GM12878 (cell line): ENCODE data around the gene DPF3. TPM values are rescaled to one million over a fixed set of nuclear protein-coding genes. Genes with fewer than 3 reads are reported as not detected.

Source experiments
- ATAC-seq: fragments of 200-7000 bp; cut with Tn5 transposase; 3 replicates; pipeline ENCODE4 v1.9.1; 2020; ENCODE audit warnings: mild to moderate bottlenecking, moderate library complexity
- BruUV-seq: library from RNA; stranded (reverse); fragments of 400-500 nt; replicated peaks from 2 replicates; lab custom pipeline; 2021; lab: Mats Ljungman, UMichigan
- CTCF ChIA-PET: fragments of 300-600 bp; sonication (Branson Sonifier 250); formaldehyde crosslinking; extraction: SDS; loops from one replicate; lab custom pipeline; 2021; ENCODE audit warnings: inconsistent platforms; lab: Yijun Ruan, JAX
- POLR2A ChIA-PET: fragments of 350-600 bp; formaldehyde crosslinking; extraction: SDS; loops from one replicate; lab custom pipeline; 2021; ENCODE audit warnings: inconsistent platforms; lab: Charles Lee
- RAD21 ChIA-PET: fragments of 300-600 bp; sonication (Branson Sonifier 250); formaldehyde crosslinking; loops from one replicate; lab custom pipeline; 2023; ENCODE audit warnings: antibody characterized with exemption; ENCODE audit not compliant: unreplicated experiment; lab: Charles Lee
- SMC1A ChIA-PET: fragments of 300-600 bp; sonication (Branson Sonifier 250); formaldehyde crosslinking; loops from one replicate; lab custom pipeline; 2023; ENCODE audit not compliant: unreplicated experiment, uncharacterized antibody; lab: Charles Lee
- DNase-seq: peaks from one replicate; pipeline ENCODE4 v3.0.0-alpha.2; 2011; ENCODE audit warnings: low read depth, low spot score
- FAIRE-seq: peaks from 3 replicates; lab custom pipeline; 2011; peaks lifted over from hg19 to GRCh38; lab: Jason Lieb, UNC
- H2AFZ ChIP-seq: 2 replicates; pipeline ENCODE4 v1.6.0; 2011; ENCODE audit warnings: low read depth, low read length, control low read depth; ENCODE audit not compliant: control insufficient read depth
- H3K27ac ChIP-seq: 2 replicates; pipeline ENCODE4 v1.5.1; 2011; ENCODE audit warnings: control low read depth; ENCODE audit not compliant: control insufficient read depth, insufficient read depth
- H3K27me3 ChIP-seq, 2 experiments: replicated peaks in 1 of 2; 2 replicates each; pipeline versions ENCODE4 v1.6.0 to v1.6.1; 2011; ENCODE audit warnings: low read length in 1 of 2; ENCODE audit not compliant: control insufficient read depth in 2 of 2, insufficient read depth in 2 of 2
- H3K36me3 ChIP-seq, 2 experiments: 2 replicates each; pipeline ENCODE4 v1.5.1; 2011; ENCODE audit warnings: low read length in 1 of 2; ENCODE audit not compliant: control insufficient read depth in 2 of 2, insufficient read depth in 2 of 2
- H3K4me1 ChIP-seq: 2 replicates; pipeline ENCODE4 v1.6.1; 2011; ENCODE audit warnings: mild to moderate bottlenecking, low read length, moderate library complexity, mixed read lengths; ENCODE audit not compliant: control insufficient read depth, insufficient read depth
- H3K4me2 ChIP-seq: 2 replicates; pipeline ENCODE4 v1.6.0; 2011; ENCODE audit warnings: control low read depth; ENCODE audit not compliant: control insufficient read depth, insufficient read depth
- H3K4me3 ChIP-seq: fragments of 200-600 bp; sonication (generic); 2 replicates; pipeline ENCODE4 v1.5.1; 2016
- H3K79me2 ChIP-seq: 2 replicates; pipeline ENCODE4 v1.6.0; 2011; ENCODE audit warnings: low read length; ENCODE audit not compliant: control insufficient read depth, insufficient read depth
- H3K9ac ChIP-seq: 2 replicates; pipeline ENCODE4 v1.8.0; 2011; ENCODE audit warnings: low read length, control low read depth, mixed read lengths; ENCODE audit not compliant: control insufficient read depth, insufficient read depth
- H3K9me3 ChIP-seq: replicated peaks from 3 replicates; pipeline ENCODE4 v1.5.1; 2011; ENCODE audit warnings: mild to moderate bottlenecking, low read length; ENCODE audit not compliant: control insufficient read depth, insufficient read depth
- H4K20me1 ChIP-seq: 2 replicates; pipeline ENCODE4 v1.6.0; 2011; ENCODE audit not compliant: control insufficient read depth, insufficient read depth
- BCL3 ChIP-seq: IDR thresholded peaks from 2 replicates; pipeline ENCODE4 v1.6.1; 2011; ENCODE audit warnings: borderline replicate concordance, low read depth, mild to moderate bottlenecking, moderate library complexity, low read length; ENCODE audit not compliant: insufficient read depth, poor library complexity, severe bottlenecking
- EP300 ChIP-seq, 2 experiments: fragments of 150-350 bp in 1 of 2; IDR thresholded peaks; 2 replicates each; pipeline ENCODE4 v1.6.1; 2011 to 2012; ENCODE audit warnings: low read depth in 2 of 2, low read length in 2 of 2, borderline replicate concordance in 1 of 2, improper control_type of control experiment in 1 of 2, inconsistent platforms in 1 of 2; ENCODE audit not compliant: control insufficient read depth in 1 of 2
- WGBS: methylation state at CpG from one replicate; pipeline ENCODE4 v1.1.6; 2016; ENCODE audit warnings: low lambda C conversion rate; ENCODE audit not compliant: insufficient replicate concordance, insufficient coverage; ENCODE audit errors: missing lambda C conversion rate; 5-methylcytosine and 5-hydroxymethylcytosine counted together
- in situ Hi-C: fragments of 300-500 bp; cut with MboI; formaldehyde crosslinking; loops from 9 replicates; pipeline ENCODE4 v1.14.3; 2018; ENCODE audit warnings: mixed read lengths
- intact Hi-C: fragments of 100-400 bp; cut with micrococcal nuclease; formaldehyde crosslinking; loops from one replicate; pipeline ENCODE4 v1.14.2; 2022; ENCODE audit not compliant: unreplicated experiment
- polyA plus RNA-seq, 11 experiments: library from polyadenylated mRNA; depleted of rRNA in 4 of 11; unstranded in 6 of 11; stranded (reverse) in 5 of 11; fragments of >200 nt; fragmentation: Nextera tagmentation in 4 of 11; fragmentation: Illumina TruSeq in 1 of 11; extraction: Ambion mirVana in 4 of 11; extraction: Trizol in 1 of 11; gene quantifications; 1 replicate in 1 of 11; 2 replicates in 10 of 11; pipeline versions ENCODE4 v1.2.1 to v1.2.3, GENCODE V29; 2011 to 2016; ENCODE audit warnings: inconsistent platforms in 2 of 11, missing spikeins in 2 of 11, low read depth in 1 of 11
- total RNA-seq, 4 experiments: library from RNA; depleted of rRNA in 3 of 4; stranded (reverse); fragments of >200 nt in 3 of 4; fragmentation: Illumina TruSeq in 1 of 4; extraction: Trizol in 1 of 4; gene quantifications; 2 replicates each; pipeline versions ENCODE4 v1.2.1 to v1.2.3, GENCODE V29; 2013 to 2021

The DPF3 gene
- total and polyA plus RNA-seq, 10 of the 15 experiments (the other 5 are each of a cell fraction or from before 2014, with no cell fraction given): 0.69 to 8.0 (median 2.2) TPM

GRCh38 chr14:72646861-72647528 is 246.9 kb downstream of the DPF3 start:
- CTCF ChIA-PET: interaction anchor here (0.8 to 1.5 kb wide), 2 partner anchors 16 to 18 kb away, joined by 3 read pairs; no protein-coding TSS in a partner anchor
- ATAC-seq (no peak), FAIRE-seq (no peak)

More at GRCh38 chr14:72646861-72647528, 246.9 kb downstream of the DPF3 start:
- Histone ChIP-seq H4K20me1 (no peaks in the 10 kb centered on the region), H3K4me3 (no peak overlapping the region), H2AFZ (no peak overlapping the region), H3K27ac (no peak overlapping the region), H3K9ac (no peak overlapping the region), H3K9me3 (no peaks in the 10 kb centered on the region; the same call in 2 of the 3 replicates), H3K27me3 (no peaks in the 10 kb centered on the region; a peak in 1 of 4 replicates), H3K36me3 (no peaks in the 10 kb centered on the region), H3K4me2 (no peak overlapping the region), H3K4me1 (peaks cover 9% of the 10 kb centered on the region), H3K79me2 (no peaks in the 10 kb centered on the region)
- WGBS: 63% methylated on average over 7 of the region's 7 CpGs
- DNase-seq: no peak
- TF ChIP-seq BCL3 (peak; percentile 35), EP300 (IDR thresholded peaks at IDR 0.05; ENCODE audit: borderline replicate concordance in 1 of 2, control insufficient read depth in 1 of 2, low read depth in 2 of 2, low read length in 2 of 2) (no peak)
- ChIA-PET POLR2A (interaction anchor here (1.0 kb wide), 1 partner anchor 11 kb away, joined by 3 read pairs; no protein-coding TSS in a partner anchor), RAD21 (interaction anchor here (0.8 kb wide), 1 partner anchor 14 kb away, joined by 3 read pairs; no protein-coding TSS in a partner anchor), SMC1A (interaction anchor here (1.0 kb wide), 1 partner anchor 11 kb away, joined by 3 read pairs; no protein-coding TSS in a partner anchor)
- BruUV-seq: no TSS peak
- in situ Hi-C loops: no loop called here
- intact Hi-C loops: no loop called here
